ENCODE measurements around the gene ESR2. TPM values are rescaled to one million over a fixed set of nuclear protein-coding genes. Genes with fewer than 3 reads are reported as not detected.

The ESR2 gene
- polyA plus RNA-seq, 4 donors, result 0.51 to 0.91 (median 0.84) TPM

DNA sequence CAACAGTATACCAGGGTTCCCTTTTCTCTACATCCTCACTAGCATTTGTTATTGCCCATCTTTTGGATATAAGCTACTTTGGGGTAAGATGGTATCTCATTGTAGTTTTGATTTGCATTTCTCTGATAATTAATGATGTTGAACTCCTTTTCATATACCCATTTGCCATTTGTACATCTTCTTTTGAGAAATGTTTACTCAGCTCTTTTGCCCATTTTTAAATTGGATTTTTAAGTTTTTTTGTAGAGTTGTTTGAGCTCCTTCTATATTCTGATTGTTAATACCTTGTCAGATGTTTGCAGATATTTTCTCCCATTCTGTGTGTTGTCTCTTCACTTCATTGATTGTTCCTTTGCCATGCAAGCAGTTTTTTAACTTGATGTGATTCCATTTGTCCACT is 22.2 kb downstream of the ESR2 start:
- DNase-seq (ENCODE audit: low read depth in 4 of 4, low spot score in 3 of 4), result no peak

- DNase-seq (ENCODE audit: low read depth in 4 of 4, low spot score in 3 of 4), result no peak
These were observed 27.9 kb downstream of the ESR2 start for GRCh38 chr14:64266239-64266638.

DNA sequence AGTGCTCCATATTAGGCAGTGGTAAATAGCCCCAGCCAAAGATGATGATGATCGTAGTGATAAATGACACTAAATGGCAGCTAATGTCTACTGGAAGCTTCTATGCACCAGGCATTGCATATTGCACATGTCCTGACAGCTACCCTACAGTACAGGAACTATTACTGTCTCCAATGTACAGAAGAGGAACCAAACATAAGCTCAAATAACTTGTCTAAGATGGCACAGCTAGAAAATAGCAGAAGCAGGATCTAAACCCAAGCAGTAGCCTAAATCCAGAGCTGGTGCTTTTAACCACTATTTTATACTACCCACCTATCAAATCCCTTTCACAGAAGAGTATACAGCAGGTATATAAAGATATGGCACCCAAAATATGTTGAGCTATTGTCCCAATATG is 28.9 kb downstream of the ESR2 start:
- no peak for DNase-seq (ENCODE audit: low read depth in 4 of 4, low spot score in 3 of 4)

DNA sequence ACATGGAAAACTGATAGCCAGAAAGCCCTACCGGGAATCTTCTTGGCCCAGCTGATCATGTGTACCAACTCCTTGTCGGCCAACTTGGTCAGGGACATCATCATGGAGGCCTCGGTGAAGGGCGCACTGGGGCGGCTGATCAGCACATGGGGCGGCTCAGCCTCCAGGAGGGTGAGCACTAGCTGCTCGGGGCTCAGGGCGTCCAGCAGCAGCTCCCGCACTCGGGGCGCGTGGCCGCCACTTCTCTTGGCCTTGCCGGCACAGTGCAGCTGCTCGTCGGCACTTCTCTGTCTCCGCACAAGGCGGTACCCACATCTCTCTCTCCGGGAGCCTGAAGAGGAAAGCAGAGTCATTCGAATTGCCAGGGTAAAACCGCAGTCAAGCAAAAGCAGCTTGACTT is 33.8 kb downstream of the ESR2 start:
- no peak for DNase-seq (ENCODE audit: low read depth in 4 of 4, low spot score in 3 of 4)

DNA sequence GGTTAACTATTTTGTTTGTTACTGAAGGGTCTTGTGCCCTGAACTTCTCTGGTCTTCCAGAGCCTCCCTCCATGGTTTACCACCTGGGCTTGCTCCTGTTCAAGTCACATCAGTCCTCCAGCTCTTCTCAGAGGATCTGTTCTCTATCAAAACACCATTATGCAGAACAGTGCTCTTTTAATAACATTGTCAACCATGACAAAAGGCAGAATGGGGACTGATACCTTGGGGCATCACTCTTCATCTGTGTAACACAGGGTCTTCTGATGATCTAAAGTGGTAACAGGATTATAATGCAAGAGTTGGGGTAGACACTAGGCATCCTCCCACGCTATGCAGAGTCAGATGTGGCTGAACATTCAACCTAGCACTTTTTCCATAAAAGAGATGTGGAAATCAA is 38.4 kb downstream of the ESR2 start:
- DNase-seq (ENCODE audit: low read depth in 4 of 4, low spot score in 3 of 4), result no peak

- DNase-seq (ENCODE audit: low read depth in 4 of 4, low spot score in 3 of 4), result no peak
These were observed 40.5 kb downstream of the ESR2 start for GRCh38 chr14:64253672-64254071.

DNA sequence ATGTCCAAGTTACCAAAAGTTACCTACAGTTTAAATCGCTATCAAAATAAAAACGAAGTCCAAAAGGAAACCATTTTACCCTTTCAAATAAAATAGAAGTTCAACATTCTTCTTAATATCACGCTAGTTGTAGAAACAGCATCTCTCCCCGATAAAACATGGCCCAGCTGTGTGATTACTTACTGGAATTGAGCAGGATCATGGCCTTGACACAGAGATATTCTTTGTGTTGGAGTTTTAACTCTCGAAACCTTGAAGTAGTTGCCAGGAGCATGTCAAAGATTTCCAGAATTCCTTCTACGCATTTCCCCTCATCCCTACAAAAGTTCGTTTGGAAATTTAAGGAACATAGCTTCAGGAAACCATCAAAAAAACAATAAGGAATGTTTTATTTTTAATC is 44.8 kb downstream of the ESR2 start:
- peak in 1 of 4 donors; percentile 33 for DNase-seq (ENCODE audit: low read depth in 4 of 4, low spot score in 3 of 4)

- DNase-seq (ENCODE audit: low read depth in 4 of 4, low spot score in 3 of 4), result no peak
These were observed 45.5 kb downstream of the ESR2 start for GRCh38 chr14:64248689-64249088.

DNA sequence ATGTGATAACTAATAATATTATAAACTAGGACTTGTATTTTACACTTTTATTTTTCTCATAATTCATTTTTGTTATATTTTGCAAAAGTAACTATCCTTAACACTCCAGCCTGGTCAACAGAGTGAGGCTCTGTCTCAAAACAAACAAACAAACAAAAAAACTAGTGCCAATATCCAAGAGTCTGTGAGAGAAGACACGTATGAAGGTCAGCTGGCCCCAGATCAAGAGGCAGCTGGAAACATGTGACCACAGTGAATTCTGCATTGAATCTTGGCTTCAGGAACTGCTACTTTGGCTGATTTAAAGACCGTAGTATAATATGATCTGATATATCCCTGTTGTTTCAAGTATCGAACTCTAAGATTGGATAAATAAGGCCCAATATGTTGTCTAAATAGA is 47.0 kb downstream of the ESR2 start:
- no peak for DNase-seq (ENCODE audit: low read depth in 4 of 4, low spot score in 3 of 4)

- DNase-seq (ENCODE audit: low read depth in 4 of 4, low spot score in 3 of 4), result no peak
These were observed 47.5 kb downstream of the ESR2 start for GRCh38 chr14:64246688-64247087.

DNA sequence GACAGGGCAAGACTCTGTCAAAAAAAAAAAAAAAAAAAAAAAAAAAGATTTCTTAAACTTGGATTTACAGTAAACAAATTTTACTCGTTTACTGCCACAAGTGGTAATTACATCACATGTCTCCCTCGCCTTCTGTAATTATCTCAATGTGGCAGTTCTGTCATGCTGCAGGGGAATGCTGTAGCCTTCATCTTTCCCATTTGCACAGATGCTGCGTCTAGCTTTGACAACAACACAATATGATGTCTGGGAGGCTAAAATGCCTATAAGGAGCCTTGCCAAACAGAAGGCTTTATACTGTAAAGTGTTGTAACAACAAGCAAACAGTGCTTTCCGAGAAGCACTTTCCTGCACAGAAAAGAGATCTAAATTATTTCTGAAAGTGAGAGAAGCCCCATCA is 48.7 kb downstream of the ESR2 start:
- DNase-seq (ENCODE audit: low read depth in 4 of 4, low spot score in 3 of 4), result no peak

DNA sequence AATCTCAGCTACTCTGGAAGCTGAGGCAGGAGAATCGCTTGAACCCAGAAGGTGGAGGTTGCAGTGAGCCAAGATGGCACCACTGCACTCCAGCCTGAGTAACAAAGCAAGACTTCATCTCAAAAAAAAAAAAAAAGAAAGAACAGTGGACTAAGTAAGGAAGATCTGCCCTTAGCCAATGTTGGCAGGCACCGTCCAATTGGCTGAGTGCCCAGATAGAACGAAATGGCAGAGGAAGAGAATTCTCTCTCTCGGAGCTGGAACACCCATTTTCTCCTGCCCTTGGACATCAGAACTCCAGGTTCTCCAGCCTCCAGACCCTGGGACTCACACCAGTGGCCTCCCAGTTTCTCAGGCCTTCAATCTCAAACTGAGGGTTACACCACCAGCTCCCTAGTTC is 49.9 kb downstream of the ESR2 start:
- no peak for DNase-seq (ENCODE audit: low read depth in 4 of 4, low spot score in 3 of 4)

DNA sequence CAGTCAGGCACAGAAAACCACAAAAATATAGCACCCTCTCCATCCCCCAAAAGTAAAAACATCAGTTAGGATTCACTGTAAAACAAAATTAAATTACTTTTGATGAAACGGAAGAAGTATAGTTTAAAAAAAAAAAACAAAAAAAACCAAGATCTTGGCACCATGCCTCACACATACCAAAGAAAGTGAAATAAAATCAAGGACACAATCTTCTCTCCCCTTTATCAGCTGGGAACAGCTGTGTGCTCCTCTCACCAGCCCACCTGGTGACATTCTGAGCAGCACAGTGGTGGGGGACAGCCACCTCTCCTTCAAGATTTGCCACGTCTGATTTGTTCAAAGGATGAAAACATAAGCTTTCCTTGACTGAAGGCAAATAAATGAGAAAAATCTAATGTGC is 55.5 kb downstream of the ESR2 start:
- no peak for DNase-seq (ENCODE audit: low read depth in 4 of 4, low spot score in 3 of 4)

- DNase-seq (ENCODE audit: low read depth in 4 of 4, low spot score in 3 of 4), result no peak
These were observed 56.1 kb downstream of the ESR2 start for GRCh38 chr14:64238049-64238448.

GRCh38 chr14:64235652-64236640 is 58.2 kb downstream of the ESR2 start:
- no peak for DNase-seq (ENCODE audit: low read depth in 4 of 4, low spot score in 3 of 4)

DNA sequence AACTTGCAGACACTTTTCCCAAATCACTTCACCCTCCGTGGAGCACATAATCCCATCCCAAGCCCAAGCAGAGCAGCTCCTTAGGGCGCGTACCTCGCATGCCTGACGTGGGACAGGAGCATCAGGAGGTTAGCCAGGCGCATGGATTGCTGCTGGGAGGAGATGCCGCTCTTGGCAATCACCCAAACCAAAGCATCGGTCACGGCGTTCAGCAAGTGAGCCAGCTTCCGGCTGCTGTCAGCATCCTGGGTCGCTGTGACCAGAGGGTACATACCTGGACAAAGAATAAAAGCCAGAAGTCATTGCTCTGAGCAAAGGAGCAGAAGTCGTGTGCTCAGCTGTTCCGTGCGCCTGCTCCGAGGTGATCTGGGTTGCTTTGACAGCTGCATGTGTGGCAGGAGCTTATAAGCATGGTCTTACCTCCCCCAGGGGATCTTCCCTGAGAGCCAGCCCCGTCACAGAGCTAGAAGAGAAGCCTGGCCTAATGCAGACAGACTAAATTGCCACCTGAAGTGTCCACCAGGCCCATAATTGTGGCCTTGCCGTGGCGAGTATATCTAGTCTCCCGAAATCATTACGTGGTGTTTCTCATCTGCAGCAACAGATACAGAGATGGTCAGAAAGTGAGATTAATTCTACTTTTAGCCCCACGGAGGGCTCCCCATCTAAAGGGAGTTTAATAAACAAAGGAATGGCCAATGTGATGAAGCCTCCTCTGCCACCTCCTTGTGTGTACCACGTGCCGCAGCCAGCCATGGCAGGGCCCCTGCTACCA is 59.1 kb downstream of the ESR2 start:
- DNase-seq (ENCODE audit: low read depth in 4 of 4, low spot score in 3 of 4), result no peak

DNA sequence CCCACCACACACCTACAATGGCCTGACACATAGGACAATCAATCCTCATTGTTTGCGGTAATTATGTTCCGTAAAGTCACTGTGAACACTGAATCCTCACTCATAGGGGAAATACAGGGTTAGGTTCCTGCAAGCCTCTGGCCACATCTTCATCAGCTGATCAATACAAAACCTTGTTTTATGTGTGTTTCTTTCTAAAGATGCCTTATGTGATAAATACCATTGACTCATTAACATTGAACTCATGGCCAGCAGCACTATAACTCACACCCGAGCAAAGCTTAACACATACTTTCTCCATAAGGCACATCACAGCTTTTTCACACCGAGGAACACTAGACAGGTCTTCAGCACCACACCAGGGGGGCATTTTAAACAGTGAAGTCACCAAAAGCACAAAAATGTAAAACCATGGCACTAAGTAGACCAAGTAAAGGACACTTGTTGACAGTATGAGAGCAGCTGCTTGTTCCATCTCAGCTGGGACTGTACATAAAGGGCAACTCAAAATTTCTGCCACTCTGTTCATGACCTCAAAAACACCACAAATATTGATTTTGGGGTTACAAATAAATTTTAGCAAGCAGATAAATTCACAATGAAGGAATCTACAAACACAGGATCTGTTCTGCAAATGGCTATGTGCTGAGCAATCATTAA is 60.5 kb downstream of the ESR2 start:
- DNase-seq (ENCODE audit: low read depth in 4 of 4, low spot score in 3 of 4), result no peak

- DNase-seq (ENCODE audit: low read depth in 4 of 4, low spot score in 3 of 4), result no peak
These were observed 61.2 kb downstream of the ESR2 start for GRCh38 chr14:64232944-64233343.

DNA sequence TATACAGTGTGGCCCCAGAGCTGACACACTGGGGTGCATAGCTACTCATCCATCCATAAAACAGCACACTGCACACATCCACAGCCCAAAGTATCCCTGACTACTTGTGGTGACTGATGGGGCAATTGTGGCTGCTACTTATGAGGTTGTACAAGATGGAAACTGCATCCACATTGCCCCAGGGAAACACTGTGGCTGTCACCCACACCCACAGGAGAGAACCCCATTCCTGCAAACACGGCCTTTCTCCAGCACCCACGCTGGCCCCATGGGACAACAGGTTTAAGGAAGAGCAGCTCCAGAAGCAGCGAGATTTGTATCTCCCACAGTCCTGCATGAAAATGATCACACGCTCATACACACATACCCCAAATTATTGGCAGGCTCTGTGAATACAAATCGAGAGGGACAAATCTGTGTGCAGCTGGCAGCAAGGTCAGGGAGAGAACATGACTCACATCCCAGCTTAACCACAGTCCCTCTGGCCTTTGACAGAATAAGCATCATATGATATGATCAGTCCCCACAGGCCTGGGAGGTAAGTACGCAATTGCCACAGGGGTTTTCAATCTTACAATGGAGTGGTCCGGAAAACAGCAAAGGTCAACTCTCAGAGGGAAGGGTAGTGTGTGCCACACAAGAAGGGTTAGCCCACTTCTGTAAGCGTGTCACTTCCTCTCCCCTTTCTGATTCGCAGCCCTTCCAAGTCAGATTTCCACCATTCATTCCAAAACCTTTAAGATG is 61.9 kb downstream of the ESR2 start:
- DNase-seq (ENCODE audit: low read depth in 4 of 4, low spot score in 3 of 4), result no peak

DNA sequence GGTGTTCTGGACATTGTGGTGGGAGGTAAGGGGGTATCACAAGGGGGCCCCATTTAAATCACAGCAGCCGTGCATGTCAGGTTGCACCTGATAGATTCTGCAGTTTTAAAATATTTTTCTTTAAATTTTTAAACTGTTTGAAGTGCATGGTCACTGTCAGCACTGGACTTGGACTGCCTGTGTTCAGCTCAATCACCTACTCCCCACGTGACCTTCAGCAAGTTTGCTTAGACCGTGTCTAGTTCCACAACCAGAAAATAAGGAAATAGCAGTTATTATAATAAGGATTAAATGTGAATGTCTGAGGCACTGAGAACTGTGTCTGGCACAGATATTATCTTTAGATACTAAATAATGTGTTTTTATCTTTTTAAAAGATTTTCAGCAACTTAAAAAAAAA is 64.7 kb downstream of the ESR2 start:
- no peak for DNase-seq (ENCODE audit: low read depth in 4 of 4, low spot score in 3 of 4)

GRCh38 chr14:64227856-64228255 is 66.3 kb downstream of the ESR2 start:
- no peak for DNase-seq (ENCODE audit: low read depth in 4 of 4, low spot score in 3 of 4)
